Activated CD8-positive, alpha-beta memory T cell treated with anti-CD3 and anti-CD28 coated beads for 36 hours (primary cell): ENCODE results near the gene PARP2. TPM values are rescaled to one million over a fixed set of nuclear protein-coding genes. Genes with fewer than 3 reads are reported as not detected.

Source experiments
- CTCF ChIA-PET: fragments of 350-600 bp; sonication (Branson Sonifier 250); formaldehyde crosslinking; loops from one replicate; lab custom pipeline; 2021; ENCODE audit warnings: antibody characterized with exemption; lab: Charles Lee
- POLR2A ChIA-PET: fragments of 350-600 bp; sonication (Branson Sonifier 250); formaldehyde crosslinking; loops from one replicate; lab custom pipeline; 2021; ENCODE audit warnings: antibody characterized with exemption; lab: Charles Lee
- total RNA-seq, 2 experiments: library from RNA; stranded (reverse); gene quantifications; one replicate each; pipeline ENCODE4 v1.2.3, GENCODE V29; 2021

The PARP2 gene
- total RNA-seq, 2 experiments from 2014 or later: 40.7 to 40.9 TPM

GRCh38 chr14:20383032-20383431 lies 39.6 kb downstream of the PARP2 start:
- ChIA-PET CTCF (no interaction called here), POLR2A (no interaction called here)

GRCh38 chr14:20383636-20384035 lies 40.2 kb downstream of the PARP2 start:
- ChIA-PET CTCF (no interaction called here), POLR2A (no interaction called here)

GRCh38 chr14:20384321-20384720 lies 40.9 kb downstream of the PARP2 start:
- POLR2A ChIA-PET: no interaction called here
- CTCF ChIA-PET: no interaction called here

GRCh38 chr14:20384886-20385285 lies 41.5 kb downstream of the PARP2 start:
- ChIA-PET POLR2A (no interaction called here), CTCF (no interaction called here)

- ChIA-PET CTCF (no interaction called here), POLR2A (no interaction called here)
Measured at GRCh38 chr14:20386276-20386855, 42.9 kb downstream of the PARP2 start.

GRCh38 chr14:20387576-20387975 lies 44.1 kb downstream of the PARP2 start:
- CTCF ChIA-PET: no interaction called here
- POLR2A ChIA-PET: no interaction called here

- ChIA-PET POLR2A (no interaction called here), CTCF (interaction anchor here (0.8 kb wide), 1 partner anchor 17 kb away, joined by 3 read pairs; no protein-coding TSS in a partner anchor)
Measured at GRCh38 chr14:20388159-20388558, 44.7 kb downstream of the PARP2 start.

- ChIA-PET POLR2A (no interaction called here), CTCF (no interaction called here)
Measured at GRCh38 chr14:20391505-20391904, 48.1 kb downstream of the PARP2 start.

GRCh38 chr14:20397511-20397910 lies 54.1 kb downstream of the PARP2 start:
- CTCF ChIA-PET: no interaction called here
- POLR2A ChIA-PET: no interaction called here

GRCh38 chr14:20400589-20400964 lies 57.1 kb downstream of the PARP2 start:
- POLR2A ChIA-PET: interaction anchor here (1.6 kb wide), 1 partner anchor 57 kb away, joined by 4 read pairs; the partner anchor contains the start of gene PARP2
- CTCF ChIA-PET: interaction anchor here (1.3 to 1.4 kb wide), 2 partner anchors 13 to 69 kb away, joined by 3 to 5 read pairs; partner anchors contain the start of genes PNP and TEP1

- ChIA-PET CTCF (interaction anchor here (0.9 to 1.4 kb wide), 3 partner anchors 12 to 69 kb away, joined by 3 to 5 read pairs (median 3); partner anchors contain the start of genes PNP and TEP1), POLR2A (interaction anchor here (1.6 kb wide), 1 partner anchor 58 kb away, joined by 4 read pairs; the partner anchor contains the start of gene PARP2)
Measured at GRCh38 chr14:20400965-20401593, 57.6 kb downstream of the PARP2 start.

- ChIA-PET CTCF (interaction anchor here (0.6 to 3.2 kb wide), 2 partner anchors 12 to 57 kb away, joined by 4 to 15 read pairs; no protein-coding TSS in a partner anchor), POLR2A (no interaction called here)
Measured at GRCh38 chr14:20403521-20403920, 60.1 kb downstream of the PARP2 start.

Other genes starting within 250 kb of the PARP2 start
- gene OR4K17, start 232.9 kb upstream of the PARP2 start, total RNA-seq: not detected
- gene OR4N5, start 204.8 kb upstream of the PARP2 start, total RNA-seq: not detected
- gene OR11G2, start 152.7 kb upstream of the PARP2 start, total RNA-seq: not detected
- gene OR11H6, start 119.9 kb upstream of the PARP2 start, total RNA-seq: not detected
- not detected for gene OR11H7, start 114.7 kb upstream of the PARP2 start, total RNA-seq
- not detected for gene OR11H4, start 104.3 kb upstream of the PARP2 start, total RNA-seq
- 10 to 100 TPM; 32.4 to 34.2 TPM for gene TTC5, start 37.7 kb upstream of the PARP2 start, total RNA-seq
- gene CCNB1IP1, start 10.4 kb upstream of the PARP2 start, total RNA-seq: 10 to 100 TPM; 55.9 to 63.7 TPM
- gene TEP1, start 69.9 kb downstream of the PARP2 start, total RNA-seq: 10 to 100 TPM; 29.9 to 31.6 TPM
- gene KLHL33, start 92.5 kb downstream of the PARP2 start, total RNA-seq: under 1 TPM; 0.06 to 0.11 TPM
- gene OSGEP, start 111.2 kb downstream of the PARP2 start, total RNA-seq: 10 to 100 TPM; 54.0 to 55.4 TPM
- 100 to 1,000 TPM; 243 to 246 TPM for gene APEX1, start 111.6 kb downstream of the PARP2 start, total RNA-seq
- 10 to 100 TPM; 27.1 to 28.0 TPM for gene PIP4P1, start 117.8 kb downstream of the PARP2 start, total RNA-seq
- gene PNP, start 125.8 kb downstream of the PARP2 start, total RNA-seq: 100 to 1,000 TPM; 212 to 219 TPM
- under 1 TPM; 0.21 to 0.30 TPM for gene RNASE10, start 161.9 kb downstream of the PARP2 start, total RNA-seq
- not detected for gene RNASE9, start 217.4 kb downstream of the PARP2 start, total RNA-seq
- gene RNASE11, start 244.4 kb downstream of the PARP2 start, total RNA-seq: not detected
- gene RNASE12, start 247.7 kb downstream of the PARP2 start, total RNA-seq: not detected